CD4-positive, CD25-positive, alpha-beta regulatory T cell (primary cell): ENCODE measurements around the gene TNK1. TPM values are rescaled to one million over a fixed set of nuclear protein-coding genes. Genes with fewer than 3 reads are reported as not detected.

Experiments used
- ATAC-seq, 2 donors: fragments of 150-1000 bp; cut with Tn5 transposase; one replicate each; pipeline ENCODE4 v1.10.0; 2021; ENCODE audit warnings: low read depth in 2 of 2, moderate number of reproducible peaks in 2 of 2, moderate library complexity in 1 of 2
- DNase-seq, 3 donors: peaks; one replicate each; pipeline versions ENCODE4 v3.0.0 to v3.0.0-alpha.2; 2012 to 2022; ENCODE audit warnings: mixed read lengths in 1 of 3
- H3K27ac ChIP-seq: one replicate; pipeline ENCODE4 v1.7.0; 2013; ENCODE audit warnings: mild to moderate bottlenecking, low read length; ENCODE audit not compliant: insufficient read depth, poor library complexity, severe bottlenecking
- H3K27me3 ChIP-seq: one replicate; pipeline ENCODE4 v1.7.0; 2013; ENCODE audit warnings: low read length; ENCODE audit not compliant: control insufficient read depth, insufficient read depth
- H3K36me3 ChIP-seq: one replicate; pipeline ENCODE4 v1.7.0; 2013; ENCODE audit warnings: mild to moderate bottlenecking, low read length, moderate library complexity; ENCODE audit not compliant: control insufficient read depth, insufficient read depth
- H3K4me1 ChIP-seq: 2 replicates; pipeline ENCODE4 v1.7.0; 2013; ENCODE audit warnings: mild to moderate bottlenecking, low read length; ENCODE audit not compliant: insufficient read depth, control insufficient read depth, poor library complexity, severe bottlenecking
- H3K4me3 ChIP-seq: one replicate; pipeline ENCODE4 v1.7.0; 2013; ENCODE audit warnings: low read depth, mild to moderate bottlenecking, low read length, moderate library complexity
- H3K9me3 ChIP-seq, 2 experiments: 1 replicate in 1 of 2; 2 replicates in 1 of 2; pipeline ENCODE4 v1.7.0; 2013; ENCODE audit warnings: low read length in 2 of 2, mild to moderate bottlenecking in 1 of 2, moderate library complexity in 1 of 2; ENCODE audit not compliant: control insufficient read depth in 2 of 2
- H3K27ac Mint-ChIP-seq, 3 donors: one replicate each; pipeline ENCODE4 v1.8.0; 2020 to 2022; ENCODE audit warnings: mild to moderate bottlenecking in 3 of 3, mixed read lengths in 3 of 3, moderate library complexity in 2 of 3
- H3K27me3 Mint-ChIP-seq: one replicate; pipeline ENCODE4 v1.8.0; 2022; ENCODE audit warnings: mild to moderate bottlenecking, mixed read lengths
- H3K36me3 Mint-ChIP-seq: one replicate; pipeline ENCODE4 v1.8.0; 2020; ENCODE audit warnings: mixed read lengths
- H3K4me1 Mint-ChIP-seq, 4 donors: one replicate each; pipeline ENCODE4 v1.8.0; 2020 to 2022; ENCODE audit warnings: mixed read lengths in 4 of 4, mild to moderate bottlenecking in 1 of 4
- H3K4me3 Mint-ChIP-seq, 4 donors: one replicate each; pipeline ENCODE4 v1.8.0; 2020 to 2022; ENCODE audit warnings: mild to moderate bottlenecking in 4 of 4, mixed read lengths in 4 of 4, moderate library complexity in 3 of 4
- H3K9me3 Mint-ChIP-seq, 7 donors: one replicate each; pipeline ENCODE4 v1.8.0; 2020 to 2022; ENCODE audit warnings: mixed read lengths in 7 of 7, mild to moderate bottlenecking in 3 of 7, moderate library complexity in 2 of 7
- polyA plus RNA-seq, 4 donors: library from polyadenylated mRNA; unstranded; fragments of 300-500 nt; fragmentation: Illumina TruSeq; gene quantifications; one replicate each; pipeline ENCODE4 v1.2.3, GENCODE V29; 2021
- total RNA-seq: library from RNA; stranded (reverse); gene quantifications from one replicate; pipeline ENCODE4 v1.2.3, GENCODE V29; 2022

TNK1 gene
- total and polyA plus RNA-seq, 5 donors from 2014 or later = 0.42 to 4.8 (median 1.5) TPM

- Mint-ChIP-seq H3K4me1 (peaks cover 3 to 42% (median 21%) of the 10 kb centered on the region in 4 donors), H3K9me3 (no peaks in the 10 kb centered on the region)
Observed at GRCh38 chr17:7393613-7394451, 12.9 kb downstream of the TNK1 start.

DNA sequence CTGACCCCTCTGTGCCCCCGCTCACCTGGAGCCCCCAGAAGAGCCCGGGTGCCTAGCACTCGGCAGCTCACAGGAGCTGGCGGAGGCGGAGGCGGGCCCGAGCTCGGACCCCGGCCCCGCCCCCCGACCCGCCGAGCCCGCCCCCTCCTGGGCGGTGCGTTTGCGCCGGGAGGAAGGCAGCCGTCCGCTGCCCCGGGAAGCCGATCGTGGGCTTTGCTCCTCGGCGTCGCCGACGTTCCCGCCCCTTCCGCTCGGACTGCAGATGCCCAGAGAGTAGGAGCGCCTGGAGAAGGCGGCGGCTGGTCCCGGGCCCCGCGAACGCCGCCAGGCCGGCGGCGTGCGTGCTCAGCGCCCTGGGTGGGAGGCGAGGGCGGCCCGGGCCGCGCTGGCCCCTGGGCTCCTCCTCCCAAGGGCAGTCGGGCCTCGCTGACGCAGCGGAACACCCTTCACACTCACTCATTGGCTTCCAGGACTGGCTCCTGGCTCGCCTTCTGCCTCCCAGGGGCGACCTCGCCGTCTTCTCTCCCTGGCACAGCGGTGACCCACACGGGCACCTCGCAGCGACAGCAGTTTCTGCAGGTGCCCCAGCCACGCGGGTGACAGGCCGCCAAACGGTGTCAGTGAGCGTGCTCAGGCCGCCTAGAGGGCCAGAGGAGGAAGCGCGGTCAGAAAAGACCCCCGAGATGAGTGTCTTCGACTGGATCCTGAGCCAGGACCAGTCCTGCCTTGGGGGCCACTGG, 13.7 kb downstream of the TNK1 start, which contains the start of gene PLSCR3:
PLSCR3 (minus strand) TSS at position 74 of the 740 bp plus-strand sequence. CDS start 415 bp downstream, outside the sequence.
- H3K4me1 ChIP-seq = peaks cover 45% of the 10 kb centered on the region
- Mint-ChIP-seq H3K4me3 (peak within 1 kb of the TSS; percentile 94 to 98 (median 95)), H3K4me1 (peaks cover 3 to 38% (median 20%) of the 10 kb centered on the region in 4 donors), H3K27ac (peak within 1 kb of the TSS; percentile 85 to 93 (median 88)), H3K27me3 (peaks cover 5% of the 10 kb centered on the region), H3K9me3 (no peaks in the 10 kb centered on the region), H3K36me3 (peaks cover 13% of the 10 kb centered on the region)
- no peaks in the 10 kb centered on the region for H3K27me3 ChIP-seq
- ATAC-seq = peak; percentile 88
- peaks cover 28% of the 10 kb centered on the region for H3K36me3 ChIP-seq
- peak; percentile 79 to 83 (median 82) for DNase-seq
- peak within 1 kb of the TSS; percentile 87 for H3K27ac ChIP-seq
- no peaks in the 10 kb centered on the region for H3K9me3 ChIP-seq
- H3K4me3 ChIP-seq = peak within 1 kb of the TSS; percentile 76

More at GRCh38 chr17:7393613-7394451, 12.9 kb downstream of the TNK1 start:
- H3K27ac ChIP-seq = peak overlapping the region; percentile 87
- H3K4me3 ChIP-seq = peak overlapping the region; percentile 76
- peaks cover 34% of the 10 kb centered on the region for H3K36me3 ChIP-seq
- Mint-ChIP-seq H3K27me3 (peaks cover 5% of the 10 kb centered on the region), H3K27ac (peak overlapping the region; percentile 80 to 93 (median 85)), H3K36me3 (peaks cover 17% of the 10 kb centered on the region), H3K4me3 (peak overlapping the region; percentile 94 to 98 (median 95))
- H3K27me3 ChIP-seq = no peaks in the 10 kb centered on the region
- no peaks in the 10 kb centered on the region for H3K9me3 ChIP-seq
- peak; percentile 51 to 52 for ATAC-seq
- H3K4me1 ChIP-seq = peaks cover 46% of the 10 kb centered on the region
- DNase-seq = peak; percentile 71 to 75 (median 74)

DNA sequence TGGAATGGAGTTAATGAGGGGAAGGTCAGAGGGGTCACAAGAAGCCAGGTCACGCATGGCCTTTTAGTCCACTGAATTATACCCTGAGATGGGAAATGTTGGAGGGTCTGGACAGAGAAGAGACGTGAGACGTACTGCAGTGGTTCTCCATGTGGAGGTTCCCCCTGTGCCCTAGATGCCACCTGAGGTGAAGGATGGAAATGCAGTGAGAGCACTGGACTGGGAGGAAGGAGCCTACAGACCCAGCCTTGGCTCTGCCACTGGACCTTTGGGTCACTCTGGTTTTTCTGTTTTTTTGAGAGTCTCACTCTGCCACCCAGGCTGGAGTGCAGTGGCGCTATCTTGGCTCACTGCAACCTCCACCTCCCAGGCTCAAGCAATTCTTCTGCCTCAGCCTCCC, 15.3 kb downstream of the TNK1 start:
- Histone ChIP-seq H3K27ac (no peak overlapping the region), H3K27me3 (no peaks in the 10 kb centered on the region), H3K4me1 (peaks cover 30% of the 10 kb centered on the region), H3K9me3 (no peaks in the 10 kb centered on the region), H3K4me3 (no peak overlapping the region), H3K36me3 (peaks cover 13% of the 10 kb centered on the region)
- Mint-ChIP-seq H3K4me1 (peaks cover 3 to 30% (median 18%) of the 10 kb centered on the region in 4 donors), H3K4me3 (peak overlapping the region; percentile 41 to 89 (median 66)), H3K27ac (no peak overlapping the region), H3K27me3 (peaks cover 5% of the 10 kb centered on the region), H3K9me3 (no peaks in the 10 kb centered on the region), H3K36me3 (peaks cover 5% of the 10 kb centered on the region)
- DNase-seq (no peak), ATAC-seq (no peak)

- H3K27me3 Mint-ChIP-seq = no peaks in the 10 kb centered on the region
- no peak for ATAC-seq
- Histone ChIP-seq H3K4me3 (no peak overlapping the region), H3K27ac (no peak overlapping the region), H3K9me3 (no peaks in the 10 kb centered on the region), H3K36me3 (no peaks in the 10 kb centered on the region), H3K27me3 (no peaks in the 10 kb centered on the region), H3K4me1 (peaks cover 20% of the 10 kb centered on the region)
- no peak overlapping the region for H3K27ac Mint-ChIP-seq
- H3K4me1 Mint-ChIP-seq = peaks cover 3 to 23% (median 7%) of the 10 kb centered on the region in 4 donors
- H3K36me3 Mint-ChIP-seq = no peaks in the 10 kb centered on the region
- no peaks in the 10 kb centered on the region for H3K9me3 Mint-ChIP-seq
- H3K4me3 Mint-ChIP-seq = peak overlapping the region in 3 of 4 donors; percentile 11 to 42 (median 40)
- no peak for DNase-seq
Observed at GRCh38 chr17:7398612-7399011, 17.7 kb downstream of the TNK1 start.

DNA sequence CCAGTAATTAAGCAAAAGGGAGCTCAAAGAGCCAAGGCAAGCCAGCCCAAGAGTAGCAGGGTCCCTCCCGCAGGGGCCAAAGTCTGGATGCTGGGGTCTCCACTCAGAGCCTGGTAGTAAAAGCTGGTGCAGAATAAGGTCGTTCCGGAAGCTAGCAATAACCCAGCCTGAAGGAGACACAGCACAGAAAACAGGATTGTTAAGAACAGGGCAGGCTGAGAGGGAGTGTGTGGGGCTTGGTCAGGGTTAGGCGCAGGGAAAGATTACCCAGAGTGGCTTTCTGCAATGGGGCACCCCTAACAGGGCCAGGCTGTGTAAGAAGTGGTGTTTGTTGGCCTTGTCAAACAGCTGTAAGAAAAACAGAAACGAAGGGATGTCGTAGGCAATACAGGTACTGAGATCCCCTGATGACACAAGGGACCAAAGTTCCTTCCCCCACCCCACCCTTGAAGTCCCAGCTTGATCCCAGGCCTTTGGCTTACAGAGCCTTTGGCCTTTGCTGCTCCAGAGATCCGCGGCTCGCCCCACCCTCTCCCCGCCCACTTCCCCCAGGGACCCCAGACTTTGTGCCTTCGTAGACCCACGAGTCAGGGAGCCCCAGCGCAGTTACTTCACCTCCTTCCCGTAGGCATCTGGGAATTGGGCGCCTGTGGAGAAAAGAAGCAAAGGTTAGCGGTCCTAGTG, 22.3 kb downstream of the TNK1 start:
- Histone ChIP-seq H3K27me3 (no peaks in the 10 kb centered on the region), H3K27ac (peak overlapping the region; percentile 81), H3K9me3 (no peaks in the 10 kb centered on the region), H3K36me3 (no peaks in the 10 kb centered on the region), H3K4me1 (peaks cover 20% of the 10 kb centered on the region), H3K4me3 (peak overlapping the region; percentile 43)
- DNase-seq (peak in 2 of 3 donors; percentile 27 to 43), ATAC-seq (no peak)
- Mint-ChIP-seq H3K4me3 (peak overlapping the region; percentile 82 to 97 (median 95)), H3K9me3 (no peaks in the 10 kb centered on the region), H3K27ac (peak overlapping the region; percentile 79 to 95 (median 94)), H3K36me3 (no peaks in the 10 kb centered on the region), H3K4me1 (peaks cover 0 to 30% (median 9%) of the 10 kb centered on the region in 4 donors), H3K27me3 (peaks cover 12% of the 10 kb centered on the region)

GRCh38 chr17:7403727-7403976, 22.8 kb downstream of the TNK1 start:
- H3K9me3 ChIP-seq = no peaks in the 10 kb centered on the region
- Mint-ChIP-seq H3K27me3 (peaks cover 12% of the 10 kb centered on the region), H3K36me3 (no peaks in the 10 kb centered on the region), H3K4me3 (peak overlapping the region; percentile 93 to 97 (median 96)), H3K27ac (peak overlapping the region; percentile 79 to 98 (median 94)), H3K4me1 (peaks cover 0 to 30% (median 9%) of the 10 kb centered on the region in 4 donors), H3K9me3 (no peaks in the 10 kb centered on the region)
- H3K4me3 ChIP-seq = peak overlapping the region; percentile 43
- H3K4me1 ChIP-seq = peaks cover 22% of the 10 kb centered on the region
- H3K27ac ChIP-seq = peak overlapping the region; percentile 81
- H3K27me3 ChIP-seq = no peaks in the 10 kb centered on the region
- no peaks in the 10 kb centered on the region for H3K36me3 ChIP-seq
- no peak for DNase-seq
- no peak for ATAC-seq

GRCh38 chr17:7403977-7404736, 23.3 kb downstream of the TNK1 start, which contains the start of gene TMEM256:
Gene TMEM256, minus strand, starts transcription at chr17:7404097. Its CDS starts 13 bp downstream, at chr17:7404084.
- Mint-ChIP-seq H3K36me3 (no peaks in the 10 kb centered on the region), H3K4me3 (peak within 1 kb of the TSS; percentile 93 to 97 (median 96)), H3K27me3 (peaks cover 12% of the 10 kb centered on the region), H3K9me3 (no peaks in the 10 kb centered on the region), H3K27ac (peak within 1 kb of the TSS; percentile 79 to 98 (median 94)), H3K4me1 (peaks cover 0 to 31% (median 10%) of the 10 kb centered on the region in 4 donors)
- no peaks in the 10 kb centered on the region for H3K36me3 ChIP-seq
- ATAC-seq = peak; percentile 91 to 93
- peak; percentile 94 to 99 (median 95) for DNase-seq
- H3K9me3 ChIP-seq = no peaks in the 10 kb centered on the region
- H3K27me3 ChIP-seq = no peaks in the 10 kb centered on the region
- peak within 1 kb of the TSS; percentile 81 for H3K27ac ChIP-seq
- H3K4me1 ChIP-seq = peaks cover 23% of the 10 kb centered on the region
- H3K4me3 ChIP-seq = peak within 1 kb of the TSS; percentile 48
